GM21367 (cell line): ENCODE data around the gene CDKN2AIP.
"Not testable (repeated sequence)": the region's sequence is repeated elsewhere in the genome, so short reads cannot be mapped to it uniquely, and the experiment has no call there.

Source experiments
- ATAC-seq: cut with Tn5 transposase; IDR thresholded peaks from one replicate; pipeline ENCODE4 v1.9.1; 2021; ENCODE audit not compliant: unreplicated experiment

Gene CDKN2AIP

DNA sequence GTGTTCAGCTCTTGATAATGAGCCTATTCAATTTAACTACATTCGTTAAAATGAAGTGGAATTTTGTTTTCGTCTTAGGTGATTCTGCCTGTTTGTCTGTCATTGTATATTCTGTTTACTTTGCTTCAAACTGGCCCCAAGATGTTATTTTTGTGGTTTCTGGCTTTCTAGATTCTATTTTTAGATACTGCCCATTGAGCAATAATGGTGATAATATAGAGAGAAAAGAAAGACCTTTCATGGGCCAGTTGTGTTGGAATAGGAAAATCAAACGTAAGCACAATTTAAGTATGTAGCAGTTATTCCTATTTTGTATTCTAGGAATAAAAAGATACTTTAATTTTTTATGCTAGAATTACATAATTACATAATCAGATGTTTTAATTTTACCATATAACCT is 4.0 kb downstream of the CDKN2AIP start:
- ATAC-seq = no peak

DNA sequence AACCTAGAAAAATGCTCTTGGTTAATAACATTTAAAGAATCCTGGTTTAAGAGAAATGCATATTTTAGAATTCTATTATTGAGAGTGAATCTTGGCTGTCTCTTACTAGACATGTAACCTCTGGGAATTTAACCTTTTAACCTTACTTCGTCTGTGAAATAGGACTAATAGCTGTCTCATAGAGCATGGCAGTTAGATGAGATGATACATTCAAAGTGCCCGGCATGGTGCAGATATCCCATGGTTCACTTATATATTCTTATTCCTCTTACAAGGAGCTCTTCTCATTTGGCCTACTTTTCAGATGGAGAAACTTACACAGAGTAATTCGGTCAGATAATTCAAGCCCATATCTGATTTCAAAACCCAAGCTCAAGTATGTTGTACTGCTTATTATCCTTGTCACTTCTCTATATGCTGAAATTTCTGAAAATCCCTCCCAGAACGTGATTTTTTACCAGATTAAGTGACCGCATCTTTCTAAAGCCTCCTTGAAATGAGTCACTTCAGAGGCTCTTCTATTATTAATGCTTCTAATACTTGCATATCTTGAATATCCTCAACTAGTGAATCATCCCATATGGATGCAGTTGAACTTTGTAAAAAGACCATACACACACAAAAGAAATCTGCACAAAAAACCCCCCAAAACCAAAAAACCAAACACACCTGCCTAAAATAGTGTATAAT is 4.9 kb downstream of the CDKN2AIP start:
- ATAC-seq = no peak

DNA sequence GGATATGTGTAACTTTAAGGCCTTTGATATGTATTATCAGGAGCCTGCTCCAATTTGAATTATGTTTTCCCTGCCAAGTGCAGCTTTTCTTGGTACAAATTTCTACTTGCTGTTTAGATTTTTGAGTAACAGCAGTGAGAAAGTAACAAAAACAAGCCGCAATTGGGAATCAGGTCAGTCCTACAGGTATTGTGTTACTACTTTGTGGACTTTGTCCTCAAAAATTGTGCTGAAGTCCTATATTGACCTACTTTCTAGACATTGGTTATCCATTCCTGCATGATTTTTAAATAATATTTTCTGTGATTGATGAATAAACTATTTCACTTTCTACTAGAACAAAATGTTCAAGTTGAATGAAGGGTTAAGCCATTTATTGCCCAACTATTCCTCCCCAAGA is 5.7 kb downstream of the CDKN2AIP start:
- ATAC-seq = no peak

DNA sequence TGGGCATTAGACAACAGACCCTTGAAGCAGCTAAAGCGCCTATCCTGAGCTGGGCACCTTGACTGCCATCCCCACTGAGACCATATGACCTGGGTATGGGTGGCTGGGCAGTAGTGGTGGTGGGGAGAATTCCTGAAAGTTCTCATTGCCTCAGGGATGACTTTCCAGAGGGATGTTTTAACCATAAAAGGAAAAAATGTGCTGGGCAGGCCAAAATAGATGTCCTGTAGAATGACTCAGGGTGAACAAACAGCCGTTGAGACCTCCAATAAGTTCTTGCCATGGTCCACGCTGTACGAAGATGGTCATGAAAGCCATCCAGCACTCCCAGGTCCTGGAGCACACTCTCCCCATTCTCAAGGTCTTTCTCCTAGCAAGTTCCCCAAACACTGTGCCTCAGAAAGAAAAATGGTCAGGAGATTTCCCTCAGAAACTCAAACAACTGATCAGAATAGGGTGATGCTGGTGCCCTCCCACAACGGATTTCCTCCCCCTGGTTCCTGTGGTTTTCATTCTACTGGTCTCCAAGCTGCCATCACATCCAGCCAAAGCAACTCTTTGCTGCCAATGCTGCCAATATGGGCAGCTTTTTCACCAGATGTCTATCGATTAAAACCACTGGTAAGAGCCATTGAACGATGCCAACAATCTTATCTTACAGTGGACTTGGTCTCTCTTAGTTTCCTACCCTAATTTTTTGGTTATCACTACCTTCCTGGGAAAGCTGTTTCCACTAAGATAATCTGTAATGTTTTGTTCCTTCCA is 11.2 kb downstream of the CDKN2AIP start:
- ATAC-seq = no peak

DNA sequence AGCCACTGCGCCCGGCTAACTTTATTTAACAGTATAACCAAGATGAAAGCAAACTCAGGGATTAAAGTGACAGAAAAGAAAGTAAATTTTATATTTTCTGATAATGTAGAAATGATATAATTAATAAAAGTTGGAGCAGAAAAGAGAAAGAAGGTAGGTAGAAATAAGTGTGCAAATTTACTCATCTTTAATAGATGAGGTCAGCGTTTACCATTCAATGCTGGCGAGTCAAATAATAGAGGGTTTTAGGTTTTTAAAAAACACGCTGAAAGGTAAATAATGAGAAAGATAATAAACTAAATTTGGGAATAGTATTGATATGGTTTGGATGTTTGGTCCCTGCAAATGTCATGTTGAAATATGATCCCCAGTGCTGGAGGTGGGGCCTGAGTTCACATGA is 13.6 kb downstream of the CDKN2AIP start:
- no peak for ATAC-seq

DNA sequence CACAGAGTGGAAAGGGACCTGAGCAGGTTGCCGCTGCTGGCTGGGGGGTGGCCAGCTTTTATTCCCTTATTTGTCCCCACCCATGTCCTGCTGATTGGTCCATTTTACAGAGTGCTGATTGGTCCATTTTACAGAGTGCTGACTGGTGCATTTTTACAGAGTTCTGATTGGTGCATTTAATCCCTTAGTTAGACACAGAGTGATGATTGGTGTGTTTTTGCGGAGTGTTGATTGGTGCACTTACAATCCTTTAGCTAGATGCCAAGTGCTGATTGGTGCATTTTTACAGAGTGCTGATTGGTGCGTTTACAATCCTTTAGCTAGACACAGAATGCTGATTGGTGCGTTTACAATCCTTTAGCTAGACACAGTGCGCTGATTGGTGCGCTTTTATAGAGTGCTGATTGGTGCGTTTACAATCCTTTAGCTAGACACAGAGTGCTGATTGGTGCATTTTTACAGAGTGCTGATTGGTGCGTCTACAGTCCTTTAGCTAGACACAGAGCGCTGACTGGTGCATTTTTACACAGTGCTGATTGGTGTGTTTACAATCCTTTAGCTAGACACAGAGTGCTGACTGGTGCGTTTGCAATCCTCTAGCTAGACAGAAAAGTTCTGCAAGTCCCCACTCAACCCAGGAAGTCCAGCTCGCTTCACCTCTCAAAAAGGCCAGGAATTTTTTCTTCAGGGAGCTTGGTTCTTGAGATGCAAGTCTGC is 19.6 kb downstream of the CDKN2AIP start:
- not testable (repeated sequence) for ATAC-seq

DNA sequence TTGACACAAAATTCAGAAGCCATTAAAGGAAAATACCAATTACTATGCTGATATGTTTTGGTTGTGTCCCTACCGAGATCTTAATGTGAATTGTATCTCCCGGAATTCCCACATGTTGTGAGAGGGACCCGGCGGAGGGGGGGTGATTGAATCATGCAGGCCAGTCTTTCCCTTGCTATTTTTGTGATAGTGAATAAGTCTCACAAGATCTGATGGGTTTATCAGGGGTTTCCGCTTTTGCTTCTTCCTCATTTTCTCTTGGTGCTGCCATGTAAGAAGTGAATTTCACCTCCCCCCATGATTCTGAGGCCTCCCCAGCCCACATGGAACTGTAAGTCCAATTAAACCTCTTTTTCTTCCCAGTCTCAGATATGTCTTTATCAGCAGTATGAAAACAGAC is 21.4 kb downstream of the CDKN2AIP start:
- not testable (repeated sequence) for ATAC-seq

DNA sequence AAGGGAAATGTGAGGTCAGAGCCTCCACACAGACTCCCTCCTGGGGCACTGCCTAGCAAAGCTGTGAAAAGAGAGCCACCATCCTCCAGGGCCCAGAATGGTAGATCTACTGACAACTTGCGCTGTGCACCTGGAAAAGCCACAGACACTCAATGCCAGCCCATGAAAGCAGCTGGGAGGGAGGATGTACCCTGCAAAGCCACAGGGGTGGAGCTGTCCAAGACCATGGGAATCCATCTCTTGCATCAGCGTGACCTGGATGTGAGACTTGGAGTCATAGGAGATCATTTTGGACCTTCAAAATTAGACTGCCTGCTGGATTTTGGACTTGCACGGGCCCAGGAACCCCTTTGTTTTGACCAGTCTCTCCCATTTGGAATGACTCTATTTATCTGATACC is 22.8 kb downstream of the CDKN2AIP start:
- no peak for ATAC-seq

DNA sequence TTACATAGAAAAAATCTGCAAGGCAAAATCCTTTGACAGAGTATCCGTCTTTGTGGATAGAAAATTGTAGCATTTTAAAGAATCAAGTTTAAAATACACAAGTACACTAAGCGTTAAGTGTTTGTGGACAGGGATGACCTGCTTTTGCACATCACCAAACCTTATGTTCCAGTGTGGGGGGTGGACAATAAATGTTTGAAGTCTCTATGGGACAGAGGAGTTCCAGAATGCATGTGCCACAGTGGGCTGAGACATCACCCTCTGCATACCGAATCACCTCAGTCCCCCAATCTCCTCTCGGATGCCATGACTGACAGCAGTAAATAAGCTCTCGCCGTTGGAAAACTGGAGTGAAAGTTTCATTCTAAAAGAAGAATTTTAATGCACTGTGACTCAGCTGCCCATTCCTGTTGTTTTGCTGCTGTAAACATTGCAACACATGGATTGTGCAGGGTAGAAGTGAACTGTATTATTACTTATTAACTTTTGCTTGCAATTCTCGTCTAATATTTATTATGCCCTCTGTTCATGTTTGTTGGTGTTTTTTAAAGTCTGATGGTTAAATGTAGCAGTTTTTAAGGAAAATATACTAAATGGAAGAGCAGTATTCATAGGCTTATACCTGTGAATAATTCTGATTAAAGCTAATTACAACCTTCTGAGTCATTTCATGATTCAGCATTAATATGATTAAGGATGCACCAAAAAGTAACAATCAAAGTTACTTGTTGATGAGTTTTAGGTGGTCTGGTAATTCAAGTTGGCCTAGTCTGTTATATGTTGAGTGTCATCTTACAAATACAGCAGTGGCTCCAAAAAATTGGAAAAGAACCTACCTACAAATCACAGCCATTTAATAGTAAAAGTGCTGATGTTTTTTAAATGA is 24.0 kb downstream of the CDKN2AIP start:
- ATAC-seq = no peak

DNA sequence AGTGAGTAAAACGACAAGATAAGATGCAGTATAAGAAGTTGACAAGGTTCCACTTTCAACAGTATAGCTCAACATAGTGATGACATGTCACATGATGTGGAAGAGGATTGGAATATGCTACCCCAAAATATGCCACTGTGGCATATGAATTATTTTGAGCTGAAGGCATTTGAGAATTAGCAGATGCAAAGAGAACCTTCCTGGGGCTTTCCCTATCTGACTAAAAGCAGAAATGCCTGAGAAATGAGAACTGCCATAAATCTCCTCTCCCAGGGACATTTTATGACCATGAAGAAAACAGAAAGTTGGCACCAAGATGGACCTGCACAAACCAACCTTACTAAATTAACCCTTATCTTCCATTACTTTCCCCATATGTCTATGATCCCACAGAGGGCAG is 24.8 kb downstream of the CDKN2AIP start:
- no peak for ATAC-seq

DNA sequence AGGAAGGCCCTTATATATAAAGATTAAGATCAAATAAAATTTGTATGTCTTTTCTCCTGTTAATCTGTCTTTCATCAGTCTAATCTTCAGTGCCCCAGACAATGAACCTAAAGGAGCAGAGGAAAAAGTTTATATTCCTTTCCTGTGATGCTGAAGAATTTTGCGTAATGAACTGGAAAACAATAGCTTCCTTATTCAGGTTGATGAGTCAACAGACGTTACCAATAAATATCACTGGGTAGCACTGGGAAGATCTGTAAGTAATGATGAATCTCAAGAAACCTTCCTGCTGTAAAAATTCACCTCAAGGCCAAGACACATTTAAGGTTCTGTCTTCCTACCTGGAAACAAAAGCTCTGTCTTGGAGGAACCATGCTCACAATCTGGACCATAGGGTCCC is 25.5 kb downstream of the CDKN2AIP start:
- no peak for ATAC-seq

DNA sequence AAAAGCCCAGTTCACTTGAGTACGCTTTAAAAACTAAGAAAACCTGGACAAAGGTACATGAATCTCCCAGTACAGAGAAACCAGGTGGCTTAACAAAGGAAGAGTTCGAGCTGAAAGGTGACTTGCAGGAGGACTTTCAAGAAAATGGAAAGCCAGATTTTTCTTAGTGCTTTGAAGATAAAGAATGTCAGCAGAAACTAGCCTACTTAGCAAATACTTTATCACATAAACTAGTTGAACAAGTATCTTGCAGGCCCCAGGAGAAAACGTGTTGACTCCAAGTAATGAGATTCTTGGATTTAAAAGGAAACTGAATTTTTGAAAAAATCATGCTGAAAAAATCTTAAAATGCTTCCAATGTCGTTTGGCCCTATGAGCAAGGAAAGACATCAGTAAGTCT is 26.4 kb downstream of the CDKN2AIP start:
- no peak for ATAC-seq

DNA sequence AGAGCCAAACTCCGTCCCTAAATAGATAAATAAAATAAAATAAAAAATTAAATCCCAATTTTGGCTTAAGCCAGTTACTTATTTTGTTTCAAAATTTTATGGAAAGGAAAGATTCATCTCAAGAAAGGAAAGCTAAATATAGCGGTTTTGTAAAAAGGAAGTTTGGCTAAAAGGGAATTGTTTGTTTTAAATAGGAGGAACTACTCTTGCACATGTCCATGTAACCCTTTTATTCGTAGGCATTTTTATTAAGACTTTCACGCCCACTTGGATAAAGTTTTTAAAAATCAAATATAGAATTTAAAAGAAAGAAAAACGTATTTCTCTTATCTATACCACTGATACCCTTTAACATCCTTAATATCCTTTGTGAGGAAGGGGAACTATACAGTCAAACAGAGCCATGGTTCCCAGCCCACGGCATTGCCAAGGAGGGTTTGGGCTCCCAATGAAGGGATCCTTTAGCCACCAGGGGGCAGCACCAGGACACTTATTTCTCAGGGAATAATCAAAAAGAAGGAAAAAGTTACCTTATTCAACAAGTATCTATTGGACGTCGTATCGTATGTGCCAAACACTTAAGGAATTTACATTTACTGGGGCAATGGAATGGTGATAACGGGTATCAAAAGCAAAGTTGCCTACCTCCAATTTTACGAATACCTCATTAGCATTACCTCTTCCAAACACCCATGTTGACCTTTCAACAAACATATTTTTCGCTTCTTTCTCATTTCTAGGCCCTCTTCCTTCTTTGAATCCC is 27.7 kb downstream of the CDKN2AIP start:
- peak; percentile 93 for ATAC-seq

DNA sequence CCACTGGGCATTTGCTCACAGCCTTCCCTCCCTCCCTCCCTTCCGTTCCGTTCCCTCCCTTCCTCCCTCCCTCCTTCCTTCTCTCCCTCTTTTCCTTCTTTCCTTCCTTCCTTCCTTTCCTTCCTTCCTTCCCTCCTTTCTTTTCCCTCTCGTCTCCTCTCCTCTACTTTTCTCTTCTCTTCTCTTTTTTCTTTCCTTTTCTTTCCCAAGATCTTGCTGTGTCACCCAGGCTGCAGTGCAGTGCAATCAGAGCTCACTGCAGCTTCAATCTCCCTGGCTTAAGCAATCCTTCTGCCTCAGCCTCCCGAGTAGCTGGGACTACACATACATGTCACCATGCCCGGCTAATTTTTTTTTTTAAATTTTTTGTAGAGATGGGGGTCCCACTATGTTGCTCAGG is 33.7 kb downstream of the CDKN2AIP start:
- ATAC-seq = no peak

DNA sequence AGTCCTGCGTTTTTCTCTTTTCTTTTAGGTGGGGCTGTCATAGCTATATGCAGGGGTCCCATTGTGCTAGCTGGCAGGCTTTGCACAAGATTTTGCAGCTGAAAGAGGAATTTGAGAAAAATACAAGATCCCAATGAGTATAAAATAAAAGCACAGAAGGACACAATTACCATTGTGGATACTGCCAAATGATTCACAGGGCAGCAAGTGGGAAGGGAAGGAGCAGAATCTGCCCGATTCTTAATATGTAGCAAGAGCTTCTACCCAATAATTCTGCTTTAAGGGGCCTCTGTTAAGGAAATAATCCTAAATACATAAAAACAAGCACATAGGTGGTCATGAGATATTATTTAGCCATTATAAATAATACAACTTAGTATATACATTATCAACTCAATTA is 34.5 kb downstream of the CDKN2AIP start:
- no peak for ATAC-seq

DNA sequence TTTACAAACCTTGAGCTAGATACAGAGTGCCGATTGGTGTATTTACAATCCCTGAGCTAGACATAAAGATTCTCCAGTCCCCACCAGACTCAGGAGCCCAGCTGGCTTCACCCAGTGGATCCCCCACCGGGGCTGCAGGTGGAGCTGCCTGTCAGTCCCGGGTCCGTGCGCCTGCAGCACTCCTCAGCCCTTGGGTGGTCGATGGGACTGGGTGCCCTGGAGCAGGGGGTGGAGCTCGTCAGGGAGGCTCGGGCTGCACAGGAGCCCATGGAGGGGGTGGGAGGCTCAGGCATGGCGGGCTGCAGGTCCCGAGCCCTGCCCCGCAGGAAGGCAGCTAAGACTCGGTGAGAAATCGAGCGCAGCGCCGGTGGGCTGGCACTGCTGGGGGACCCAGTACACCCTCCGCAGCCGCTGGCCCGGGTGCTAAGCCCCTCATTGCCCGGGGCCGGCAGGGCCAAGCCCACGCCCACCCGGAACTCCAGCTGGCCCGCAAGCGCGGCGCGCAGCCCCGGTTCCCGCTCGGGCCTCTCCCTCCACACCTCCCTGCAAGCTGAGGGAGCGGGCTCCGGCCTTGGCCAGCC is 38.2 kb downstream of the CDKN2AIP start:
- not testable (repeated sequence) for ATAC-seq

DNA sequence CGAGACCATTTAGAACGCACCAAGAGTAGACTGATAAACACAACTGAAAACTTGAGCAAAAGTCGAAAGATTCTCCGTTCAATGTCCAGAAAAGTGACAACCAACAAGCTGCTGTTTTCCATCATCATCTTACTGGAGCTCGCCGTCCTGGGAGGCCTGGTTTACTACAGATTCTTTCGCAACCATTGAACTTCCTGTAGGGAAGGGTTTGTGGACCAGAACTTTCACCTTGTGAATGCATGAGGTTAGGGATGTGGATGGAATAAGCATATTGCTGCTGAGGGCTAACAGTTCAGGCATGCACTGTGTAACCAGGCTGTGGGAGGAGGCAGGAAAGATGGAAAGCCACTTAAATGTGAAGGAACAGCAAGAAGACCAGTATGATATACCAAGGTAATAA is 39.6 kb downstream of the CDKN2AIP start:
- no peak for ATAC-seq

DNA sequence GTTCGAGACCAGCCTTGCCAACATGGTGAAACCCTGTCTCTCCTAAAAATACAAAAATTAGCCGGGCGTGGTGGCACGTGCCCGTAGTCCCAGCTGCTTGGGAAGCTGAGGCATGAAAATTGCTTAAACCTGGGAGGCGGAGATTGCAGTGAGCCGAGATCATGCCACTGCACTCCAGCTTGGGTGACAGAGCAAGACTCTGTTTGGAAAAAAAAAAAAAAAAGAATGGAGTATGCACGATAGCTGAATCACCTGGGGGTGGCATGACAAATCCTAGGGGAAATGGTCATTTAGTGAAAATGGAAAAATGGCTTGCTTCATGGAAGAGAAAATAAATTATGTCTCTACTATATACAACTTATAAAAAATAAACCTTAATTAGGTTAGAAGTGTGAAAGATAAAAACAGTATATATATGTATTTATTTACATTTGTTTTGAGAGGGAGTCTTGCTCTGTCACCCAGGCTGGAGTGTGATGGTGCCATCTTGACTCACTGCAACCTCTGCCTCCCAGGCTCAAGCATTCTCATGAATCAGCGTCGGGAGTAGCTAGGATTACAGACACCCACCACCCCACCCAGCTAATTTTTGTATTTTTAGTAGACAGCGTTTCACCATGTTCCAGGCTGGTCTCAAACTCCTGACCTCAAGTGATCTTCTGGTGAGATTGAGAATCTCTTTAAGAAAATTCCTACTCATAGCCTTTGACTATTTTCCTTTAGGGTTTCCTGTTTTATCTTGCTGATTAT is 41.1 kb downstream of the CDKN2AIP start:
- no peak for ATAC-seq

DNA sequence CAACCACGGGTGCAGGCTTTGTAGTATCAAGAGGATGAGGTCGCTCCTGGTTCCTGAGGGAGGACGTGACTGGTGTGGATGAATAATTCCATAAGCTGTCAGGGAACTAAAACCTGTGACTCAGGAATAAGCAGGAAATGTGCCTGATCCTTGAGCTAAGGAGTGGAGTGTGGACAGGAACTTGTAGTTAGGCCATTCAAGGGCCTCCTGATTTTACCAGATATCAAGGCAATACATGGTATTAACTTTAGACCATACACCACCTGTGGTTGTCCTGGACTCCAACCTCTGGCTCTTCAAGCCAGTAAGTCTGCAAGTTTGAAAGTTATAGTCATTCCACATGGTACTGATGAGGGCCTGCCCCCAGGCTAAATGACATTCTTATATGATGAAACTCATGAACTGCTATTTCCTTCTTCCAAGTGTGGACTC is 48.4 kb downstream of the CDKN2AIP start:
- no peak for ATAC-seq
